ENCODE data around the gene CLDN6.
A peak's percentile ranks its signal among the peaks of the same experiment; 100 is the strongest.

CLDN6 gene

DNA sequence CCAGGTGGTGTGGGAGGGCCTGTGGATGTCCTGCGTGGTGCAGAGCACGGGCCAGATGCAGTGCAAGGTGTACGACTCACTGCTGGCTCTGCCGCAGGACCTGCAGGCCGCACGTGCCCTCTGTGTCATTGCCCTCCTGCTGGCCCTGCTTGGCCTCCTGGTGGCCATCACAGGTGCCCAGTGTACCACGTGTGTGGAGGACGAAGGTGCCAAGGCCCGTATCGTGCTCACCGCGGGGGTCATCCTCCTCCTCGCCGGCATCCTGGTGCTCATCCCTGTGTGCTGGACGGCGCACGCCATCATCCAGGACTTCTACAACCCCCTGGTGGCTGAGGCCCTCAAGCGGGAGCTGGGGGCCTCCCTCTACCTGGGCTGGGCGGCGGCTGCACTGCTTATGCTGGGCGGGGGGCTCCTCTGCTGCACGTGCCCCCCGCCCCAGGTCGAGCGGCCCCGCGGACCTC lies 4.5 kb downstream of the CLDN6 start:
- no peak for DNase-seq (ENCODE audit: low read depth in 2 of 2)

DNA sequence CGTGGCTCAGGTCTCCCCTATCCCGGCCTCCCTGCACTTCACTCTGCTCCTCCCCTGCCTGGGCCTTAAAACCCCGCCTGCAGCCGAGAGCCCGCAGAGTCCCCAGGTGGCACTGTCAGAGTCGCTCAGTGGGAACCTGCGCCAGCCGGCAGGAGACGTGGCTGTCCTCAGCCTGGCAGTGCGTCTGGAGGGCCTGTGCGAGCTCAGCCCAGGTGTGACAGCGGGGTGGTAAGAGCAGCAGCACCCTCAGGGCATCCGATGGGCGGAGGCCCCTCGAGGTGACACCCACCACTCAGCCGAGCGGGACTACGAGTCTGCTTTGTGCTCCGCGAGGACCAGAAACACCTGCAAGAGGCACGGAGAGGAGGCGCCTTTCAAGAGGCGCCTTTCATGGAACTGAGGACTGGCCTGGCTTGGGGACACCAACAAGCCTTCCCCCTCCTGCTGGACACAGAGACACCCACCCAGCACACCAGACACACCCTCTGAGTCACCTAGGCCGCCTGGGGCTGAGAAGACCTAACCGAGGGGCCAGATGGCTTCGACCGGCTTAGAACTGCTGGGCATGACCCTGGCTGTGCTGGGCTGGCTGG lies 5.1 kb downstream of the CLDN6 start, which contains the start of gene CLDN9:
Gene CLDN9 (plus strand): TSS at position 96 of the 593 bp plus-strand sequence. CDS start 440 bp downstream, at position 536.
- no peak for DNase-seq (ENCODE audit: low read depth in 2 of 2)

GRCh38 chr16:3012246-3012645 lies 5.7 kb downstream of the CLDN6 start:
- no peak for DNase-seq (ENCODE audit: low read depth in 2 of 2)

- DNase-seq (ENCODE audit: low read depth in 2 of 2), result no peak
Observed at GRCh38 chr16:3010510-3010909, 7.5 kb downstream of the CLDN6 start.

DNA sequence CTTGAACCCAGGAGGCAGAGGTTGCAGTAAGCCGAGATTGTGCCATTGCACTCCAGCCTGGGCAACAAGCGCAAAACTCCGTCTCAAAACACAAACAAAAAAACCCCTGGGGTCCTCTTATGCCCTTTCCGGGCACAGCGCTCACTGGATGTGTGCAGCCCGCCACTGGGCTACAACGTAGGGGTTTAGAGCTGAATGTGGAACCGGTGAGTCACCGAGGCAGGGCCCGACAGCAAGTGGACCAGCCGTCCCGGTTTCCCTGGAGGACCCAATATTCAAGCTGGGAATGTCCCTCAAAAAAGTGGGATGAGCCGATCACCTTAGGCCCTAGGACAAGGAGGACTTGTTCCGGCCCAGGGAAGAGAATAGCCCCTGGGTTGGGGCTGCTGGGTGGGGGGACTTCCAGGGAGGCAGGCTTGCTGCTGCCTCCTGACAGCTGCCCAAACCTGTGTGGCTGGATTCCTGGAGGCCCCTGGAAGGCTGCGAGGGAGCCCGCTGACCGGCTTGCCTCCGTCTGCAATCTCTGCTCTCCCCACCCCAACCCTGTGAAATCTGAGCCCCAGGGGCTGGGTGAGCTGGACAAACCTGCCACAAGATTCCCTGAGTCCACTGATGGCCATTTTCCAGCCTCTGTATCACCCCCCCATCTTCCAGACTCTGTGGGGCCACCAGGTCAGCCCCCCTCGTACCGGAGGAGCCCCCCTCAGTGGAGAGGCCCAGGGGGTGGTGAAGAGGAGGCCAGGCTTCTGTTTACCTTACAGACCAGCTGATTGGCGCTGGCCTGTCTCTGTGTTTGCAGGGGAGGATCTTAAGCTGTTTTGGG lies 8.2 kb downstream of the CLDN6 start:
- no peak for DNase-seq (ENCODE audit: low read depth in 2 of 2)

DNA sequence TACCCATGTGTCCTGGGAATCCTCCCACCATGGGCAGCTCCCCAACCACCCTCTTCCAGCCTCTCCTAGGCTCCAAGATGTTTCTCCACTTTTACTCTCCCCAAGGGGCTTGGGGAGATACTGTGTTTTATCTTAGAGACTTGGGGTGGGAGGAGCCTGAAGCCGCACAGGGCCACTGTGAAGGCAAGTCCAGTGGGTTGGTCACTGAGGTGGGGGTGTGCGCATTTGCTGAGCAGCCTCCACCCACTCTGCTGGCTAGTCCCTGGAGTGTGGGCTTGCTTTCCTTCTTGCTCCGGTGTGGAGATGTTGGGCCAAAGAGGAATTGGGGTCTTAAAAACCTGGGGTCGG lies 9.3 kb downstream of the CLDN6 start:
- no peak for DNase-seq (ENCODE audit: low read depth in 2 of 2)

DNA sequence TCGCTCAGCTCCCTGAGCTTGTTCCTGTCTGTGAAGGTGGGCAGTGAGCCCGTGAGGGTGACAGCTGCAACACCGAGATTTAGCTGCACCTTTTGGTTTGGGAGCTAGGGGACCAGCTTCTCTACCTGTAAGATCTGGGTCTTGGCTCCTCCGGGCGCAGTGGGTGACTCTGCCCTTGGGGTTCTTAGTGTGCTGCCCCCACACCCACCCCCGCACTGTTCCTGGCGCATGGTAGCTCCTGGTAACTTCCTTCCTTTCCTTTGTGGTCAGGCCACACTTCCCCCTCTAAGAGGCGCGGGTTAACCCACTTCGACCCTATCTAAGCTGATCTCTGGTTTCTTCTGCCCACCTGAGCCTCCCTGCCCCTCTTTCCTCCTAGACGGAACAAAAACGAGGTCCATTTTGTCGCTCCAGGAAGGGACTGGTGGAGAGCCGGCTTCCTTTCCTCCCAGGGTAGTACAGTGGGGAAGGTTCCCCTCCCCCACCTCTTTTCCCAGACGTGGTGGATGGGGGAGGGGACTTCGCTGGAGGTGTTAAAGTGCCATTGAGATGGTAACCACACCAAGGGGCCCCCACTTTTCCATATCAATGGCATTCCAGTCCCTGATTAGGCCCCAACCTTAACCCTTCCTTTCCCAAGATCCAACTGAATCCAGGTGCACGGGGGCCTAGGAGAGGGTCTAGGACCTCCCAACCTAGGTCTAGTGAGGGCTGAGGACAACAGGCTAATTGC lies 9.9 kb downstream of the CLDN6 start:
- no peak for DNase-seq (ENCODE audit: low read depth in 2 of 2)

DNA sequence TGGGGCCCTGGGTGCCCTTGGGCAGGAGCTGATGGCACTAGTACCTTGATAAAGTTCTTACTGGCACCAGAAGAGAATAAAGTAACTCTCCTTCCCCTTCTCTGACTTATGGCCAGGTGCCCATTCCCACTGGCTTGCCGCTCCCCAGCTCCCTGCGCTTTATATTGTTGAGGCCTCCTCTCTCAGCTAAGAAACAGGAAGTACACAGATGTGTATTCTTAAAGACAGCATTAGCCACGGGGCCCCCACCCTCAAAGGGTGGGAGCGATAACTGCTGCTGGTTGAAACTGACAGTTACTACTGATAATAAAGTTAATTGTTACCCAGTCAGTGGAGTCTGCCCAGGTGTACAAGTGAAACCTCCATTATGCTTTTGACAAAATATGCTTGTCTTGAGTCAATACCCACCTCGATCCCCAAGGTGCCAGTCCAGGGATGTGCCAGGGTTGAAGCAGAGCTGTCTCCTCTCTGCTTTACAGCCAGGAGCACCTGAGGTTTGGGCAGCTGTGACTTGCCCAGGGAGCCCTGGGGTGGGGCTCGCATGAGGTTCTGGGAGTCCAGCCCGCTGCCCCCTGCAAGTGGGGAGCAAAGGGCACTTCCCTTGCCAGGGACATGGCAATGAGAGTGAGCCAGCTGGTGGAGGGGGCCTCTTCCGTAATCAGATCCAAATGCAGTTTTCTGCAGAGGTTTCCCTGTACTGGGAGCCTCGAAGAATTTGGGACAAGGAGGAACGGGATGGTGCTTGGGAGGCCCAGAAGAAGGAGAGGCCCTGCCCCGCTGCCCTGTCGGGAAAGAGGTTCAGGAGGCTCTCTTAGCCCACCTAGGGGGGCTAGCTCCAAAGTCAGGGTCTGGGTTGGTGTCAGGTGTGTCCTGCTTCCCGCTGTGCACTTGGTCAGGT lies 10.7 kb downstream of the CLDN6 start:
- no peak for DNase-seq (ENCODE audit: low read depth in 2 of 2)

- no peak for DNase-seq (ENCODE audit: low read depth in 2 of 2)
Observed at GRCh38 chr16:3004781-3005284, 13.2 kb downstream of the CLDN6 start.

- no peak for DNase-seq (ENCODE audit: low read depth in 2 of 2)
Observed at GRCh38 chr16:3004319-3004718, 13.7 kb downstream of the CLDN6 start.

- peak; percentile 91 to 94 for DNase-seq (ENCODE audit: low read depth in 2 of 2)
Observed at GRCh38 chr16:3003582-3004270, 14.3 kb downstream of the CLDN6 start.

DNA sequence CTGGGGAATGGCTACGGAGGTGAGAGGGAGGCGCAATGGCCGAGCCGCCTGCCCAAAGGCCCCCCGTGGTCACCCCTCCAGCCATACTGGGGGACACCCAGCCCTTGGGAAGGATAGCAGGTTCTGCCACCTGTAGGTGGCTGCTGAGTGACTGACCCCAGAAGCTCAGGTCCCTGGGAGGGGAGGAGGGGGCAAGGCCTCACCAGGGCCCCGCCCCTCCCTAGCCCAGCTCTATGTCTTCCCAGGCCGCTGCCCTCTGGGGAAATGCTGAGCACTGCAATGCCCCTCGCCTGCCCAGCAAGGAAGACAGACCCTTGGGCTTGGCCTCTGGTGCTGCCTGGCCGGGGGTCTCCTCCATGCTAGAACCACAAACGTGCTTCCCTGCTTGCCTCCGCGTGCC lies 16.7 kb downstream of the CLDN6 start:
- no peak for DNase-seq (ENCODE audit: low read depth in 2 of 2)

DNA sequence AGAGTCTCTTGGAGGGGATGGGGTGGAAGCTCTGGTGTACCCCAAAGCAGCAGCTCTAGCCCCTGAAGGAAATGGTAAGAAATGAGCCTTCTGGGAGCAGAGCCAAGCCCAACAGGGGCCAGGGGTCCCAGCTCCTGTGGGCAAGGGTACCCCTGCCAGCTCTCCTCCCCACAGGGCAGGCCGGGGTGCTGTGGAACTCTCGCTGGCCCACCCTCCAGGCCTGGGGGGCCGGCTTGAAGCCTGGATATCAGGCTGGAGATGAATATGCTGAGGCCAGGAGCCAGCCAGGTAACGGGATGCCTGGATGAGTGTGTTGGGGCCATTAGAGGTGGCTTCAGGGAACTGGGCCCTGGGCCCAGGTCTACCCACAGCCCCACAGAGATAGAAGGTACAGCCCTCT lies 17.4 kb downstream of the CLDN6 start:
- DNase-seq (ENCODE audit: low read depth in 2 of 2), result no peak

GRCh38 chr16:2999929-3000328 lies 18.1 kb downstream of the CLDN6 start:
- no peak for DNase-seq (ENCODE audit: low read depth in 2 of 2)

DNA sequence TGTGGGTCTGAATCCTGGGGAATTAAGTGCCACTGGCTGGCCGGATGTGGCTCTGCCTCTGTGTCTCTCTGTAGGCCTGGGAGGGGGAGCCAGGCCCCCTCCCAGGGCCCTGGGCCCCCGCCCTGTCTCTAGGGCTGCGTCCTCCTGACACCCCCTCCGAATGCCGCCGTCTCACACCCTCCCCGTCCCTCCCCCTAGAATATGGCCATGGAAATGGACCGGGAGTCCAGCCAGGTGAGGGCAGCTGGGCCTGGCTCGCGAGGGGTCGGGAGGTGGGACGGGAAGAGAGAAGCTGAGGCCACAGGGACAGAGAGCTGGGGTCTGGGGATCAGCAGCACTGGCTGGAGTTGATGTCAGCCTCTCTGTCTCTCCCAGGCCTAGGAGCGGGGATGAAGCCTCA lies 21.7 kb downstream of the CLDN6 start:
- no peak for DNase-seq (ENCODE audit: low read depth in 2 of 2)

DNA sequence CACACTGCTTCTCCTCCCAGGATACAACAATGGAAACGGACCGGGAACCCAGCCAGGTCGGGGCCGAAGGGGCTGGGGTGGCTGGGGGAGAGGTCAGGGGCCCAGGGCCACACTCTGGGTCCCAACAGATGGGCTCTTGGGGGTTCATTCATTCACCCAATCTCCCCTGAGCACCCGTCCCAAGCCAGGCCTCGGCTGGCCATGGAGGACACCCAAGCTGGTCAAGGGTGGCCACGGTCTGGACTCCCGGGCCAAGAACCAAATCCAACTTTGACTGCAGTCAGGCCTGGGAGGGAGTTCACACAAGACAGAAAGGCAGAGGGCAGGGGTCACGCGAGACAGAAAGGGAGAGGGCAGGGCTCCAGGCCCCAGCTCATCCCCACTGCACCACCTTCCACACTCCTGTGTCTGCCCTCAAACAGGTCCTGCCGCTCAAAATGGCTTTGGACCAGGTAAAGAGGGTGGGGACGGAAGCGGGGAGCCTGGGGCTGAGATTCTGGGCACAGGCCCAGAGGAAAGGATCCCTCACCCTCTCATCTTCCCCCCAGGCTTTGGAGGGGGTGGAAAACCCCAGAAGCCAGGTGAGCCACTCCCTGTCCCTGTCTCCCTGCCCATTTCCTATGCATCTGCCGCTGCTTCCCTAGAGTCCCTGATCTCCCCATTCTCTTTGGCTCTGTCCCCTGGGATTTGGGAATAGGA lies 25.5 kb downstream of the CLDN6 start:
- no peak for DNase-seq (ENCODE audit: low read depth in 2 of 2)

GRCh38 chr16:2991566-2992261 lies 26.3 kb downstream of the CLDN6 start:
- DNase-seq (ENCODE audit: low read depth in 2 of 2), result no peak

- no peak for DNase-seq (ENCODE audit: low read depth in 2 of 2)
Observed at GRCh38 chr16:2990891-2991290, 27.1 kb downstream of the CLDN6 start.

DNA sequence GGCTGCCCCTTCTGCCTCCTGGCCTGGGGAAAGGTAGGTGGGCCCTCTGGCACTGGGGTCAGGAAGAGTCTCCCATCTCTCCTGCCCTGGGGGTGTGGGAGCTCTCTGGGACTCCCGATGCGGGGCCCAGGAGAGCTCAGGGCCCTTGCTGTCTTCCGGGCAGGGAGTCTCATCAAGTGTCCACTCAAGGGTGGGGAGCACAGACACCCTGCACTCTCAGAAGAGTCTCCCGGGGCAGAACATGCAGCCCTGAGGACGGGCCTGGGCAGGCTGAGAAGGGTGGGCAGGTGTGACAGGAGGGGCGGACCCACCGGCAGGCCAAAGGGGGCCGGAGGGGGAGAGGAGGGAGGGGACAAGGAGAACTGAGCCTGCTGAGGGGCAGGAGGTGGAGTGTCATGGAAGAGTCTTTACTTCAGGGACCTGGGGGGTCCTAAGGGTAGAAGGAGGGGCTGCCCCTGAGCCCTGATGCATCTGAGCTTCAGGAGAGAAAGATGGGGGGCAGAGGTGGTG lies 29.3 kb downstream of the CLDN6 start:
- DNase-seq (ENCODE audit: low read depth in 2 of 2), result no peak
